Activated naive CD4-positive, alpha-beta T cell treated with anti-CD3 and anti-CD28 coated beads for 36 hours (primary cell): ENCODE measurements around the gene ARIH1. TPM values are rescaled to one million over a fixed set of nuclear protein-coding genes. Genes with fewer than 3 reads are reported as not detected.
A peak's percentile ranks its signal among the peaks of the same experiment; 100 is the strongest.

Experiments
- CTCF ChIA-PET: fragments of 350-600 bp; sonication (Branson Sonifier 250); formaldehyde crosslinking; loops from one replicate; lab custom pipeline; 2021; ENCODE audit warnings: antibody characterized with exemption; lab: Charles Lee
- DNase-seq: peaks from one replicate; pipeline ENCODE4 v3.0.0-alpha.2; 2020
- H3K27ac Mint-ChIP-seq: one replicate; pipeline ENCODE4 v1.8.0; 2021; ENCODE audit warnings: mild to moderate bottlenecking, mixed read lengths
- H3K27me3 Mint-ChIP-seq: one replicate; pipeline ENCODE4 v1.8.0; 2021; ENCODE audit warnings: low read depth, mixed read lengths
- H3K36me3 Mint-ChIP-seq: one replicate; pipeline ENCODE4 v1.8.0; 2021; ENCODE audit warnings: low read depth, mixed read lengths
- H3K4me1 Mint-ChIP-seq: one replicate; pipeline ENCODE4 v1.8.0; 2021; ENCODE audit warnings: low read depth, mixed read lengths
- H3K4me3 Mint-ChIP-seq: one replicate; pipeline ENCODE4 v1.8.0; 2021; ENCODE audit warnings: mild to moderate bottlenecking, moderate library complexity, mixed read lengths
- H3K9me3 Mint-ChIP-seq: one replicate; pipeline ENCODE4 v1.8.0; 2021; ENCODE audit warnings: mixed read lengths
- intact Hi-C: fragments of 100-400 bp; cut with micrococcal nuclease; formaldehyde crosslinking; loops from one replicate; pipeline ENCODE4 v1.15.1; 2023
- total RNA-seq, 2 experiments: library from RNA; stranded (reverse); gene quantifications; one replicate each; pipeline ENCODE4 v1.2.3, GENCODE V29; 2021

The ARIH1 gene
- total RNA-seq, 2 experiments from 2014 or later = 174 to 183 TPM

GRCh38 chr15:72515591-72516389 is 41.7 kb downstream of the ARIH1 start:
- Mint-ChIP-seq H3K27ac (no peak overlapping the region), H3K4me1 (peaks cover 58% of the 10 kb centered on the region), H3K9me3 (no peaks in the 10 kb centered on the region), H3K36me3 (peaks cover 5% of the 10 kb centered on the region), H3K27me3 (no peaks in the 10 kb centered on the region), H3K4me3 (no peak overlapping the region)
- intact Hi-C loops = no loop called here
- DNase-seq = no peak
- CTCF ChIA-PET = interaction anchor here (0.5 to 1.1 kb wide), 3 partner anchors 14 to 18 kb away, joined by 3 to 4 read pairs (median 3); no protein-coding TSS in a partner anchor

- intact Hi-C loops = no loop called here
- Mint-ChIP-seq H3K36me3 (peaks cover 5% of the 10 kb centered on the region), H3K27ac (no peak overlapping the region), H3K9me3 (no peaks in the 10 kb centered on the region), H3K4me3 (no peak overlapping the region), H3K27me3 (no peaks in the 10 kb centered on the region), H3K4me1 (peaks cover 54% of the 10 kb centered on the region)
- DNase-seq = no peak
- CTCF ChIA-PET = interaction anchor here (0.6 to 1.1 kb wide), 3 partner anchors 13 to 83 kb away, joined by 3 to 6 read pairs (median 3); no protein-coding TSS in a partner anchor
These were observed 42.6 kb downstream of the ARIH1 start for GRCh38 chr15:72516777-72517176.

GRCh38 chr15:72521682-72522081 is 47.6 kb downstream of the ARIH1 start:
- CTCF ChIA-PET = no interaction called here
- H3K9me3 Mint-ChIP-seq = no peaks in the 10 kb centered on the region

GRCh38 chr15:72532991-72533601 is 59.0 kb downstream of the ARIH1 start:
- intact Hi-C loops = loop anchor here (1.0 to 10.0 kb wide), 4 partner anchors 36 to 338 kb away; partner anchors contain the start of gene GRAMD2A
- CTCF ChIA-PET = interaction anchor here (0.5 to 1.6 kb wide), 10 partner anchors 11 to 1150 kb away, joined by 3 to 9 read pairs (median 5); partner anchors contain the start of gene ARIH1
- DNase-seq = peak; percentile 36
- Mint-ChIP-seq H3K4me3 (no peak overlapping the region), H3K27me3 (no peaks in the 10 kb centered on the region), H3K9me3 (no peaks in the 10 kb centered on the region), H3K36me3 (peaks cover 4% of the 10 kb centered on the region), H3K27ac (no peak overlapping the region), H3K4me1 (peaks cover 47% of the 10 kb centered on the region)

More at GRCh38 chr15:72521682-72522081, 47.6 kb downstream of the ARIH1 start:
- intact Hi-C loops = no loop called here
- no peak overlapping the region for H3K27ac Mint-ChIP-seq
- H3K4me3 Mint-ChIP-seq = no peak overlapping the region
- peaks cover 15% of the 10 kb centered on the region for H3K4me1 Mint-ChIP-seq
- peak; percentile 32 for DNase-seq
- H3K36me3 Mint-ChIP-seq = peaks cover 9% of the 10 kb centered on the region
- H3K27me3 Mint-ChIP-seq = no peaks in the 10 kb centered on the region

GRCh38 chr15:72534523-72534922 is 60.4 kb downstream of the ARIH1 start:
- intact Hi-C loops = loop anchor here (5.0 to 10.0 kb wide), 2 partner anchors 37 to 340 kb away; partner anchors contain the start of gene GRAMD2A

GRCh38 chr15:72535911-72536310 is 61.8 kb downstream of the ARIH1 start:
- H3K9me3 Mint-ChIP-seq = peaks cover 6% of the 10 kb centered on the region
- peaks cover 47% of the 10 kb centered on the region for H3K4me1 Mint-ChIP-seq
- CTCF ChIA-PET = no interaction called here
- intact Hi-C loops = loop anchor here (10.0 kb wide), 1 partner anchor 341 kb away; the partner anchor contains the start of gene GRAMD2A
- peaks cover 13% of the 10 kb centered on the region for H3K36me3 Mint-ChIP-seq
- no peaks in the 10 kb centered on the region for H3K27me3 Mint-ChIP-seq
- H3K4me3 Mint-ChIP-seq = no peak overlapping the region
- no peak overlapping the region for H3K27ac Mint-ChIP-seq
- no peak for DNase-seq

More at GRCh38 chr15:72534523-72534922, 60.4 kb downstream of the ARIH1 start:
- Mint-ChIP-seq H3K4me3 (no peak overlapping the region), H3K9me3 (peaks cover 4% of the 10 kb centered on the region), H3K4me1 (peaks cover 48% of the 10 kb centered on the region), H3K36me3 (peaks cover 8% of the 10 kb centered on the region), H3K27ac (no peak overlapping the region), H3K27me3 (no peaks in the 10 kb centered on the region)
- peak; percentile 54 for DNase-seq
- CTCF ChIA-PET = interaction anchor here (0.9 to 1.6 kb wide), 4 partner anchors 61 to 80 kb away, joined by 3 to 9 read pairs (median 6); partner anchors contain the start of gene ARIH1

GRCh38 chr15:72536506-72536905 is 62.4 kb downstream of the ARIH1 start:
- peaks cover 45% of the 10 kb centered on the region for H3K4me1 Mint-ChIP-seq
- H3K4me3 Mint-ChIP-seq = no peak overlapping the region
- peaks cover 14% of the 10 kb centered on the region for H3K36me3 Mint-ChIP-seq
- DNase-seq = no peak
- CTCF ChIA-PET = interaction anchor here (1.3 kb wide), 1 partner anchor 223 kb away, joined by 4 read pairs; no protein-coding TSS in a partner anchor
- intact Hi-C loops = loop anchor here (10.0 kb wide), 1 partner anchor 342 kb away; the partner anchor contains the start of gene GRAMD2A
- no peaks in the 10 kb centered on the region for H3K27me3 Mint-ChIP-seq
- no peak overlapping the region for H3K27ac Mint-ChIP-seq
- H3K9me3 Mint-ChIP-seq = peaks cover 6% of the 10 kb centered on the region

GRCh38 chr15:72538931-72539330 is 64.8 kb downstream of the ARIH1 start:
- Mint-ChIP-seq H3K4me1 (peaks cover 35% of the 10 kb centered on the region), H3K27me3 (no peaks in the 10 kb centered on the region), H3K9me3 (peaks cover 6% of the 10 kb centered on the region), H3K4me3 (no peak overlapping the region), H3K36me3 (peaks cover 14% of the 10 kb centered on the region), H3K27ac (no peak overlapping the region)
- CTCF ChIA-PET = no interaction called here
- intact Hi-C loops = loop anchor here (10.0 kb wide), 1 partner anchor 344 kb away; the partner anchor contains the start of gene GRAMD2A
- DNase-seq = no peak

- DNase-seq = no peak
- Mint-ChIP-seq H3K4me1 (peaks cover 21% of the 10 kb centered on the region), H3K36me3 (peaks cover 14% of the 10 kb centered on the region), H3K27ac (no peak overlapping the region), H3K4me3 (no peak overlapping the region), H3K27me3 (no peaks in the 10 kb centered on the region), H3K9me3 (peaks cover 6% of the 10 kb centered on the region)
- intact Hi-C loops = no loop called here
- CTCF ChIA-PET = interaction anchor here (0.6 to 1.5 kb wide), 2 partner anchors 10 to 104 kb away, joined by 3 to 8 read pairs; no protein-coding TSS in a partner anchor
These were observed 66.6 kb downstream of the ARIH1 start for GRCh38 chr15:72540606-72541237.

- CTCF ChIA-PET = interaction anchor here (0.5 kb wide), 1 partner anchor 47 kb away, joined by 3 read pairs; no protein-coding TSS in a partner anchor
- DNase-seq = no peak
- H3K27me3 Mint-ChIP-seq = no peaks in the 10 kb centered on the region
- H3K4me1 Mint-ChIP-seq = peaks cover 16% of the 10 kb centered on the region
- H3K27ac Mint-ChIP-seq = no peak overlapping the region
- H3K9me3 Mint-ChIP-seq = peaks cover 6% of the 10 kb centered on the region
- intact Hi-C loops = no loop called here
- no peak overlapping the region for H3K4me3 Mint-ChIP-seq
- peaks cover 20% of the 10 kb centered on the region for H3K36me3 Mint-ChIP-seq
These were observed 67.5 kb downstream of the ARIH1 start for GRCh38 chr15:72541674-72542073.

- no peak for DNase-seq
- no peak overlapping the region for H3K4me3 Mint-ChIP-seq
- no peaks in the 10 kb centered on the region for H3K9me3 Mint-ChIP-seq
- H3K4me1 Mint-ChIP-seq = peaks cover 13% of the 10 kb centered on the region
- no peaks in the 10 kb centered on the region for H3K27me3 Mint-ChIP-seq
- H3K27ac Mint-ChIP-seq = no peak overlapping the region
- CTCF ChIA-PET = no interaction called here
- intact Hi-C loops = no loop called here
- peaks cover 12% of the 10 kb centered on the region for H3K36me3 Mint-ChIP-seq
These were observed 71.0 kb downstream of the ARIH1 start for GRCh38 chr15:72545156-72545555.
